Right lobe of liver (tissue), 6 donors: ENCODE data around the gene PRRX2. TPM values are rescaled to one million over a fixed set of nuclear protein-coding genes. Genes with fewer than 3 reads are reported as not detected.

Experiments used
- ATAC-seq, 4 donors: fragments of 200-7000 bp; cut with Tn5 transposase; one replicate each; pipeline ENCODE4 v1.9.1; 2020; ENCODE audit warnings: mild to moderate bottlenecking in 4 of 4, moderate library complexity in 4 of 4
- DNase-seq, 3 donors: peaks; one replicate each; pipeline ENCODE4 v3.0.0-alpha.2; 2020
- H3K27ac ChIP-seq, 3 donors: fragments of 200-600 bp; one replicate each; pipeline ENCODE4 v1.8.0; 2022
- H3K27me3 ChIP-seq, 2 donors: fragments of 200-600 bp; one replicate each; pipeline ENCODE4 v1.8.0; 2022
- H3K36me3 ChIP-seq, 4 donors: fragments of 200-600 bp; sonication (generic) in 1 of 4; one replicate each; pipeline versions ENCODE4 v1.5.1 to v1.8.0; 2017 to 2022; ENCODE audit warnings: control low read depth in 1 of 4
- H3K4me1 ChIP-seq, 4 donors: fragments of 200-600 bp; sonication (generic) in 1 of 4; one replicate each; pipeline versions ENCODE4 v1.5.1 to v1.8.0; 2017 to 2022; ENCODE audit warnings: control low read depth in 1 of 4
- H3K4me3 ChIP-seq, 3 donors: fragments of 200-600 bp; one replicate each; pipeline ENCODE4 v1.8.0; 2022
- H3K9me3 ChIP-seq, 4 donors: fragments of 200-600 bp; sonication (generic) in 1 of 4; one replicate each; pipeline versions ENCODE4 v1.5.1 to v1.8.0; 2017 to 2022; ENCODE audit warnings: control low read depth in 1 of 4
- CTCF ChIP-seq, 4 donors: fragments of 200-600 bp in 3 of 4; fragments of 450-650 bp in 1 of 4; IDR thresholded peaks; one replicate each; pipeline versions ENCODE4 v1.5.1 to v1.8.0; 2016 to 2022; ENCODE audit warnings: antibody characterized with exemption in 4 of 4, mild to moderate bottlenecking in 2 of 4
- POLR2A ChIP-seq: fragments of 450-650 bp; IDR thresholded peaks from one replicate; pipeline ENCODE4 v1.6.1; 2017; ENCODE audit warnings: antibody characterized with exemption, mild to moderate bottlenecking
- WGBS: methylation state at CpG from one replicate; pipeline ENCODE4 v1.1.6; 2018; ENCODE audit warnings: low coverage, low lambda C conversion rate; ENCODE audit not compliant: insufficient coverage; ENCODE audit errors: missing lambda C conversion rate; 5-methylcytosine and 5-hydroxymethylcytosine counted together
- intact Hi-C, 2 donors: fragments of 100-400 bp; cut with DNase I; formaldehyde crosslinking; loops; one replicate each; pipeline versions ENCODE4 v1.11.2 to v1.14.1; 2022
- total RNA-seq, 6 experiments: library from RNA; depleted of rRNA in 2 of 6; stranded (reverse); fragments of >200 nt in 2 of 6; fragmentation: NEBNext Ultra II Directional in 3 of 6; extraction: Animal tissue kit (Norgen Biotek cat#: 25700) in 3 of 6; gene quantifications; one replicate each; pipeline versions ENCODE4 v1.1.0 to v1.2.4, GENCODE V29; 2016 to 2023
- donor health status: DM: no; HTN: yes; CAD: no.
- donor health status: DM: no; HTN: no; CAD: no.
- donor health status: DM: no; HTN: no; CAD: no.
- donor health status: DM: no; HTN: yes; CAD: no.
- donor health status: DM: no; HTN: yes; CAD: no.

PRRX2 gene
- total RNA-seq, 6 experiments from 2014 or later: not detected

- no peaks in the 10 kb centered on the region for H3K27me3 ChIP-seq
- WGBS: 79% methylated on average over 4 of the region's 4 CpGs
- no peaks in the 10 kb centered on the region for H3K9me3 ChIP-seq
- intact Hi-C loops: no loop called here
- no peaks in the 10 kb centered on the region for H3K4me1 ChIP-seq
- no peak overlapping the region for H3K4me3 ChIP-seq
- no peak overlapping the region for H3K27ac ChIP-seq
- no peaks in the 10 kb centered on the region for H3K36me3 ChIP-seq
- ATAC-seq (no peak), DNase-seq (no peak)
- TF ChIP-seq CTCF (IDR thresholded peaks at IDR 0.05): no peak
- no peak for TF ChIP-seq POLR2A
These were observed 100.4 kb downstream of the PRRX2 start for GRCh38 chr9:129765764-129766317.

- TF ChIP-seq CTCF (IDR thresholded peaks at IDR 0.05) (no peak), POLR2A (no peak)
- Histone ChIP-seq H3K4me3 (no peak overlapping the region), H3K4me1 (no peaks in the 10 kb centered on the region), H3K27ac (no peak overlapping the region), H3K27me3 (no peaks in the 10 kb centered on the region), H3K9me3 (no peaks in the 10 kb centered on the region), H3K36me3 (no peaks in the 10 kb centered on the region)
- intact Hi-C loops: no loop called here
- DNase-seq (no peak), ATAC-seq (no peak)
- WGBS: 62% methylated on average over 2 of the region's 6 CpGs
These were observed 103.0 kb downstream of the PRRX2 start for GRCh38 chr9:129768486-129768885.

GRCh38 chr9:129769669-129770068, 104.2 kb downstream of the PRRX2 start:
- intact Hi-C loops: loop anchor here in 1 of 2 donors (10.0 kb wide), 1 partner anchor 635 kb away; no protein-coding TSS in a partner anchor
- H3K27me3 ChIP-seq: no peaks in the 10 kb centered on the region
- H3K4me3 ChIP-seq: no peak overlapping the region
- DNase-seq (no peak), ATAC-seq (no peak)
- H3K9me3 ChIP-seq: no peaks in the 10 kb centered on the region
- H3K27ac ChIP-seq: no peak overlapping the region
- TF ChIP-seq CTCF (IDR thresholded peaks at IDR 0.05) (no peak), POLR2A (no peak)
- no peaks in the 10 kb centered on the region for H3K4me1 ChIP-seq
- H3K36me3 ChIP-seq: no peaks in the 10 kb centered on the region
- WGBS: 62% methylated on average over 2 of the region's 5 CpGs

GRCh38 chr9:129770741-129771140, 105.3 kb downstream of the PRRX2 start:
- no peak overlapping the region for H3K27ac ChIP-seq
- 83% methylated on average over 2 of the region's 5 CpGs for WGBS
- no peaks in the 10 kb centered on the region for H3K36me3 ChIP-seq
- no peaks in the 10 kb centered on the region for H3K4me1 ChIP-seq
- ATAC-seq (no peak), DNase-seq (no peak)
- intact Hi-C loops: loop anchor here in 1 of 2 donors (10.0 kb wide), 1 partner anchor 636 kb away; no protein-coding TSS in a partner anchor
- TF ChIP-seq CTCF (IDR thresholded peaks at IDR 0.05) (no peak), POLR2A (no peak)
- H3K9me3 ChIP-seq: no peaks in the 10 kb centered on the region
- no peaks in the 10 kb centered on the region for H3K27me3 ChIP-seq
- no peak overlapping the region for H3K4me3 ChIP-seq

Other genes starting within 250 kb of the PRRX2 start
- not detected for gene C9orf50, start 44.5 kb upstream of the PRRX2 start, total RNA-seq
- gene NTMT1, start 39.5 kb upstream of the PRRX2 start, total RNA-seq: 10 to 100 TPM; 15.6 to 28.3 (median 20.7) TPM
- 1 to 10 TPM; 4.5 to 9.5 (median 5.4) TPM for gene ASB6, start 23.5 kb upstream of the PRRX2 start, total RNA-seq
- under 1 TPM in 2 of 6 experiments, not detected in 4; 0.15 to 0.24 TPM for gene PTGES, start 87.4 kb downstream of the PRRX2 start, total RNA-seq
- gene TOR1B, start 137.5 kb downstream of the PRRX2 start, total RNA-seq: 10 to 100 TPM; 16.1 to 30.7 (median 18.9) TPM
- 10 to 100 TPM; 18.4 to 41.3 (median 23.0) TPM for gene TOR1A, start 158.5 kb downstream of the PRRX2 start, total RNA-seq
- 10 to 100 TPM; 25.2 to 39.8 (median 33.5) TPM for gene C9orf78, start 169.6 kb downstream of the PRRX2 start, total RNA-seq
- 10 to 100 TPM in 4 of 6 experiments, 1 to 10 TPM in 2; 7.5 to 14.0 (median 10.8) TPM for gene USP20, start 169.8 kb downstream of the PRRX2 start, total RNA-seq